Cardiac fibroblast (primary cell): ENCODE data around the gene SAFB.

Source experiments
- DNase-seq, 2 donors: peaks; one replicate each; pipeline versions ENCODE4 v3.0.0 to v3.0.0-alpha.2; 2010; ENCODE audit warnings: low read depth in 2 of 2
- H3K4me3 ChIP-seq, 2 donors: replicated peaks in 1 of 2; 1 replicate in 1 of 2; 2 replicates in 1 of 2; pipeline ENCODE4 v1.5.1; 2011; ENCODE audit warnings: low read depth in 2 of 2, low read length in 2 of 2, mild to moderate bottlenecking in 2 of 2, moderate library complexity in 1 of 2
- CTCF ChIP-seq: IDR thresholded peaks from one replicate; pipeline ENCODE4 v1.5.1; 2011; ENCODE audit warnings: low read depth, mild to moderate bottlenecking, low read length, inconsistent platforms

SAFB gene

GRCh38 chr19:5625641-5626040 lies 2.8 kb downstream of the SAFB start:
- H3K4me3 ChIP-seq = no peak overlapping the region
- TF ChIP-seq CTCF = no peak
- peak in 1 of 2 donors; percentile 22 for DNase-seq

GRCh38 chr19:5627395-5627904 lies 4.6 kb downstream of the SAFB start:
- H3K4me3 ChIP-seq = no peak overlapping the region
- peak in 1 of 2 donors; percentile 47 for DNase-seq
- TF ChIP-seq CTCF = no peak

DNA sequence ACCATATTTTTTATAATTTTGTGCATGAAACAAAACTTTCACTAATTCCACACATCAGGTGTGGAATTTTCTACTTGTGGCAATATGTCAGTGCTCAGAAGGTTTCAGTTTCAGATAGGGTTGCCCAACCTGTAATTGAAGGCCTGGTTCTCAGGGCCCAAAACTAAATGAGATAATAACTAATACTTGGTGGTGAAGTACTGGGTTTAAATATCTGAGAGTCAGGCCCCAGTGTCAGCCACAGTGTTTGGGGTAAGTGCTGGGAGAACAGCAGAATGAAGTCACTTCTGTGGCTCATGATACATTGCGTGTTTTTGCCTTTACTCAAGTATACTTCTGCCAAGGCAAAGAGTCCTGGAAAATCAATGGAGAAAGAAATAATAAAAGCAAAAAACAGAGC lies 5.6 kb downstream of the SAFB start:
- DNase-seq = peak in 1 of 2 donors; percentile 50
- no peak overlapping the region for H3K4me3 ChIP-seq

GRCh38 chr19:5628919-5629481 lies 6.1 kb downstream of the SAFB start:
- DNase-seq = no peak
- TF ChIP-seq CTCF = no peak
- no peak overlapping the region for H3K4me3 ChIP-seq

More for the DNA sequence above, 5.6 kb downstream of the SAFB start:
- TF ChIP-seq CTCF = no peak

DNA sequence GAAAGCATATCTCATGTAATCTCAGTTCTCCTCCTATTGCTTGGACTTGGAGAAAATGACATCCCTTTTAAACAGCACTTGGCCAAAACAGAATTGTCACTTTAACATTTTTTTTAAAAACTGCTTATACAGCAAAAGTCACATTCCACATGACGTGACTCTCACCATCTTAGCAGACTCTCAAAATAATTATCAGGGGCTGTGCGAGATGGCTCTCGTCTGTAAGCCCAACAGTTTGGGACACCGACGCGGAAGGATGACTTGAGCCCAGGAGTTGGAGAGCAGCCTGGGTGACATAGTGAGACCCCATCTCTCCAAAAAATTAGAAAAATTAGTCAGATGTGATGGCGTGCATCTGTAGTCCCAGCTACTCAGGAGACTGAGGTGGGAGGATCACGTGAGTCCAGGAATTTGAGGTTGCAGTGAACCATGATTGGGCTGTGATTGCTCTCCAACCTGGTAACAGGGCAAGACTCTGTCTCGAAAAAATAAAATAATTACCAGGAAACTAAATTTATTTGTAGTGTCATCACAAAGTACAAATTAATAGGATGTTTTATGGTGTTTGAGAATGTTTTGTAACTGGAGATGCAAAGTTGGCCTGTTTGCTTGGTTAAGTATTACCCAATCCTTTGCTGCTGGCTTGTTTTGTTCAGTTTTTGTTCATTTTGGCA lies 8.8 kb downstream of the SAFB start:
- no peak for TF ChIP-seq CTCF
- DNase-seq = peak; percentile 18 to 41
- no peak overlapping the region for H3K4me3 ChIP-seq

GRCh38 chr19:5632241-5632612 lies 9.3 kb downstream of the SAFB start:
- H3K4me3 ChIP-seq = no peak overlapping the region
- no peak for DNase-seq
- TF ChIP-seq CTCF = no peak
